ENCODE results near the gene RASGRP4. TPM values are rescaled to one million over a fixed set of nuclear protein-coding genes. Genes with fewer than 3 reads are reported as not detected.

The RASGRP4 gene
- total and polyA plus RNA-seq, 2 donors from 2014 or later: 0.80 to 3.6 TPM

DNA sequence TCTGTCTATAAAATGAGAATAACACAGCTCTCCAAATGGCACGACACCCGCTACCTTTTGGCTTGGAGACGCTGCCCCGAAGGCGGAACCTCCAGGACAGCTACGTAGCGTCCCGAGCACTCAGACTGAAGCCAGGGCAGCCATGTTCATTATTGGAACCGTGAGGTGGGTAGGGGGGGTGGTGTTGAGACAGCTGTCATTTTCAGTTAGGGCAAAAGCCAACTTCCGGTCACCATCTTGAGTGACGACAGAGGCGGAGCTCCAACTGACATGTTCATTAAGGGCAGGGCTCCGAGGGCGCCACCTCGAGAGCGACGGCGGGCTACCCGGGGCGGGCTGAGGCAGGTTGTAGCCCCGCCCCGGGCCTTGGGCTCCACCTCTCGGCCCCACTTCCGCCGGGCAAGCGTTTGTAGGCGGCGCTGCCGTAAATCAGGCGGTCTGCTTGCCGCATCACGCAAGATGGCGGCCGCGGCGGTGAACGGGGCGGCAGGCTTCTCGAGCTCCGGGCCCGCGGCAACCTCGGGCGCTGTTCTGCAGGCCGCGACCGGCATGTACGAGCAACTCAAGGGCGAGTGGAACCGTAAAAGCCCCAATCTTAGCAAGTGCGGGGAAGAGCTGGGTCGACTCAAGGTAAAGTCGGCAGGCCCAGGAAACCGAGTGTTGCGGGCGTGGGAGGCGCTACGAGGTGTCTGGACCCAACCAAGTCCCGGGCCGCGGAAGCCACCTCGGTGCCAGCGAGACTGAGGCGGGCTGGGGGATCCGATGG, 51.5 kb downstream of the RASGRP4 start, which contains the start of gene PSMD8:
PSMD8 (plus strand) TSS at position 240 of the 766 bp plus-strand sequence; CDS start at position 271, 31 bp downstream.
- Histone ChIP-seq H3K27me3 (ENCODE audit: control insufficient read depth, insufficient read depth, low read length) (no peaks in the 10 kb centered on the region), H3K9me3 (ENCODE audit: control insufficient read depth in 2 of 3, insufficient read depth in 1 of 3, low read length in 3 of 3) (no peaks in the 10 kb centered on the region), H3K36me3 (ENCODE audit: control insufficient read depth in 2 of 3, insufficient read depth in 3 of 3, low read length in 3 of 3) (peaks cover 0 to 7% (median 2%) of the 10 kb centered on the region in 3 donors), H3K4me1 (ENCODE audit: control insufficient read depth in 2 of 3, insufficient read depth in 2 of 3, low read depth in 1 of 3, low read length in 3 of 3) (peaks cover 0 to 13% (median 12%) of the 10 kb centered on the region in 3 donors), H3K9ac (ENCODE audit: low read length in 3 of 3) (peak within 1 kb of the TSS; percentile 78 to 86 (median 81)), H3K4me3 (ENCODE audit: low read length in 3 of 3) (peak within 1 kb of the TSS; percentile 80 to 90 (median 84)), H3K27ac (ENCODE audit: low read depth in 2 of 2, low read length in 2 of 2) (peak within 1 kb of the TSS; percentile 84 to 88)
- TF ChIP-seq, protein P1, sequence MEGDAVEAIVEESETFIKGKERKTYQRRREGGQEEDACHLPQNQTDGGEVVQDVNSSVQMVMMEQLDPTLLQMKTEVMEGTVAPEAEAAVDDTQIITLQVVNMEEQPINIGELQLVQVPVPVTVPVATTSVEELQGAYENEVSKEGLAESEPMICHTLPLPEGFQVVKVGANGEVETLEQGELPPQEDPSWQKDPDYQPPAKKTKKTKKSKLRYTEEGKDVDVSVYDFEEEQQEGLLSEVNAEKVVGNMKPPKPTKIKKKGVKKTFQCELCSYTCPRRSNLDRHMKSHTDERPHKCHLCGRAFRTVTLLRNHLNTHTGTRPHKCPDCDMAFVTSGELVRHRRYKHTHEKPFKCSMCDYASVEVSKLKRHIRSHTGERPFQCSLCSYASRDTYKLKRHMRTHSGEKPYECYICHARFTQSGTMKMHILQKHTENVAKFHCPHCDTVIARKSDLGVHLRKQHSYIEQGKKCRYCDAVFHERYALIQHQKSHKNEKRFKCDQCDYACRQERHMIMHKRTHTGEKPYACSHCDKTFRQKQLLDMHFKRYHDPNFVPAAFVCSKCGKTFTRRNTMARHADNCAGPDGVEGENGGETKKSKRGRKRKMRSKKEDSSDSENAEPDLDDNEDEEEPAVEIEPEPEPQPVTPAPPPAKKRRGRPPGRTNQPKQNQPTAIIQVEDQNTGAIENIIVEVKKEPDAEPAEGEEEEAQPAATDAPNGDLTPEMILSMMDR (IDR thresholded peaks at IDR 0.05; ENCODE audit: borderline replicate concordance, extremely low read depth, insufficient read depth): peak; percentile 35
- peak; percentile 99 to 100 (median 99) for DNase-seq
- peak; percentile 97 for FAIRE-seq
- intact Hi-C loops (cut with DNase I): no loop called here

DNA sequence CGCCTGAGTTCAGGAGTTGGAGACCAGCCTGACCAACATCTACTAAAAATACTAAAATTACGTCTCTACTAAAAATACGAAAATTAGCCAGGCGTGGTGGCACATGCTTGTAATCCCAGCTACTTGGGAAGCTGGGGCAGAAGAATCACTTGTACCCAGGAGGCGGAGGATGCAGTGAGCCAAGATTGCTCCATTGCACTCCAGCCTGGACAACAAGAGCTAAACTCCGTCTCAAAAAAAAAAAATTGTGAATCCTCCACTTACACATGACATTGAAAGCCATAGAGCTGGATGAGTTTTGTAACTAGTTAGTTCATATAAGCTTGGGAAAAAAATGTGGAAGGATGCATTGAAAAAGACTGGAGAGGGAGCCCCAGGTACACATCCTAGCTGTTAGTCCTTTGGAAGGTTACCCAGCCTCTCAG, 52.1 kb downstream of the RASGRP4 start:
- Histone ChIP-seq H3K4me1 (ENCODE audit: control insufficient read depth in 2 of 3, insufficient read depth in 2 of 3, low read depth in 1 of 3, low read length in 3 of 3) (peaks cover 0 to 13% (median 12%) of the 10 kb centered on the region in 3 donors), H3K9me3 (ENCODE audit: control insufficient read depth in 2 of 3, insufficient read depth in 1 of 3, low read length in 3 of 3) (no peaks in the 10 kb centered on the region), H3K27ac (ENCODE audit: low read depth in 2 of 2, low read length in 2 of 2) (peak overlapping the region; percentile 84 to 88), H3K4me3 (ENCODE audit: low read length in 3 of 3) (peak overlapping the region; percentile 55 to 90 (median 71)), H3K36me3 (ENCODE audit: control insufficient read depth in 2 of 3, insufficient read depth in 3 of 3, low read length in 3 of 3) (peaks cover 0 to 7% (median 0%) of the 10 kb centered on the region in 3 donors), H3K27me3 (ENCODE audit: control insufficient read depth, insufficient read depth, low read length) (no peaks in the 10 kb centered on the region), H3K9ac (ENCODE audit: low read length in 3 of 3) (peak overlapping the region in 2 of 3 donors; percentile 40 to 55)
- TF ChIP-seq, protein P1 (IDR thresholded peaks at IDR 0.05; ENCODE audit: borderline replicate concordance, extremely low read depth, insufficient read depth): no peak
- intact Hi-C loops (cut with DNase I): no loop called here
- no peak for FAIRE-seq
- peak in 2 of 5 donors; percentile 47 to 63 for DNase-seq

DNA sequence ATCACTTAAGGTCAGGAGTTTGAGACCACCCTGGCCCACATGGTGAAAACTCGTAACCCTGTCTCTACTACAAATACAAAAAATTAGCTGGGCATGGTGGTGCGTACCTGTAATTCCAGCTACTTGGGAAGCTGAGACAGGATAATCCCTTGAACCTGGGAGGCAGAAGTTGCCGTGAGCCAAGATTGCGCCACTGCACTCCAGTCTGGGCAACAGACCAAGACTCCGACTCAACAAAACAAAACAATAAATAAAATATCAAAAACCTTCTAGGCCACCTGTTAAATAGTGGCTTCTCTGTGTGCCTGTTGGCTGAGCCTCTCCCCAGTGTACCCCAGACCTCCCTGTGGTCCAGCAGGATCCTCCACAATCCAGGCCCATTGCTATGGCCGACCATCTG, 54.9 kb downstream of the RASGRP4 start:
- Histone ChIP-seq H3K9me3 (ENCODE audit: control insufficient read depth in 2 of 3, insufficient read depth in 1 of 3, low read length in 3 of 3) (no peaks in the 10 kb centered on the region), H3K4me3 (ENCODE audit: low read length in 3 of 3) (no peak overlapping the region), H3K36me3 (ENCODE audit: control insufficient read depth in 2 of 3, insufficient read depth in 3 of 3, low read length in 3 of 3) (no peaks in the 10 kb centered on the region), H3K4me1 (ENCODE audit: control insufficient read depth in 2 of 3, insufficient read depth in 2 of 3, low read depth in 1 of 3, low read length in 3 of 3) (peaks cover 0 to 9% (median 8%) of the 10 kb centered on the region in 3 donors), H3K27ac (ENCODE audit: low read depth in 2 of 2, low read length in 2 of 2) (no peak overlapping the region), H3K9ac (ENCODE audit: low read length in 3 of 3) (no peak overlapping the region), H3K27me3 (ENCODE audit: control insufficient read depth, insufficient read depth, low read length) (no peaks in the 10 kb centered on the region)
- DNase-seq (no peak), FAIRE-seq (no peak)
- intact Hi-C loops (cut with DNase I): no loop called here
- TF ChIP-seq, protein P1 (IDR thresholded peaks at IDR 0.05; ENCODE audit: borderline replicate concordance, extremely low read depth, insufficient read depth): no peak

Data from kidney (tissue), 14 donors.